ENCODE data around the gene WDR27.

WDR27 gene

DNA sequence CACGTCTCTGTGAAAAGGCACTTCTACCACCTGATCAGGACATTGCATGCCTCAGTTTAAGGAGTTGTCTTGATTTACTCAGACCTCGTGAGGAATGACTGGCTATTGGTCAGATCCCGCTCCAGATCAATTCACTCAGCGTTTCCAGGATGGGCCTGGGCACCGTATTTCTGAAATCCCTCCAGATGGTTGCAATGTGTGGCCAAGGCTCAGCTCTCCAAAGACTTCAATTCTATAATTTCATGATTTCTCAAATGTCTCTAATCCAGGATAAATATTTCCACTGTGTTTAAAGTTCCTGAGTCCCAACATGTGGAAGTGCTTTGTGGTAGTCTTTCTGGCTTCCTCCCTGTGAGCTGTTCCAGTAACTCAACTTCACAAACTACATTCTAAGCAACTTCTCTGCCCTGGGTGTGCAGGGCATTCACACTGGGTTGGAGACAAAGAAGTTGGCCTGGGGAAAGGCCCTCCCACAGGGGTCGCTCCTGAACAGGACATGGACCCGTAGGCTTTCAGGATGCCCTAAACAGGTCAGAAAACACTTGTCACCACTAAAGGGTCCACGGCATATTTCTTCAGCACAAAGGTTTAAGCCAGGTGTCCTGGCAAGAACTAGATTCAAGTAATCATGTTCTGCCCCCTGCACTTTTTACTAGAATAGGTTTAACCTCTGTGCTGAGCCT lies 212.1 kb downstream of the WDR27 start:
- Histone ChIP-seq H3K4me2 (ENCODE audit: low read depth, low read length, poor library complexity, severe bottlenecking) (no peak overlapping the region), H4K20me1 (ENCODE audit: low read depth, low read length) (no peaks in the 10 kb centered on the region), H3K9me2 (replicated peaks; ENCODE audit: insufficient read depth, low read length) (no peaks in the 10 kb centered on the region), H3K9me3 (ENCODE audit: insufficient read depth, low read length) (no peaks in the 10 kb centered on the region), H3K36me3 (ENCODE audit: low read length) (no peaks in the 10 kb centered on the region), H2AFZ (ENCODE audit: low read depth, low read length, severe bottlenecking) (no peak overlapping the region), H3K79me2 (ENCODE audit: insufficient read depth, low read length) (no peaks in the 10 kb centered on the region), H3K27me3 (ENCODE audit: low read length) (no peaks in the 10 kb centered on the region), H3K27ac (ENCODE audit: low read depth, low read length) (no peak overlapping the region), H3F3A (ENCODE audit: insufficient read depth) (no peaks in the 10 kb centered on the region), H3K4me3 (ENCODE audit: insufficient read depth, low read length, poor library complexity, severe bottlenecking) (no peak overlapping the region), H3K9ac (ENCODE audit: low read length) (no peak overlapping the region)
- TF ChIP-seq, protein P1, sequence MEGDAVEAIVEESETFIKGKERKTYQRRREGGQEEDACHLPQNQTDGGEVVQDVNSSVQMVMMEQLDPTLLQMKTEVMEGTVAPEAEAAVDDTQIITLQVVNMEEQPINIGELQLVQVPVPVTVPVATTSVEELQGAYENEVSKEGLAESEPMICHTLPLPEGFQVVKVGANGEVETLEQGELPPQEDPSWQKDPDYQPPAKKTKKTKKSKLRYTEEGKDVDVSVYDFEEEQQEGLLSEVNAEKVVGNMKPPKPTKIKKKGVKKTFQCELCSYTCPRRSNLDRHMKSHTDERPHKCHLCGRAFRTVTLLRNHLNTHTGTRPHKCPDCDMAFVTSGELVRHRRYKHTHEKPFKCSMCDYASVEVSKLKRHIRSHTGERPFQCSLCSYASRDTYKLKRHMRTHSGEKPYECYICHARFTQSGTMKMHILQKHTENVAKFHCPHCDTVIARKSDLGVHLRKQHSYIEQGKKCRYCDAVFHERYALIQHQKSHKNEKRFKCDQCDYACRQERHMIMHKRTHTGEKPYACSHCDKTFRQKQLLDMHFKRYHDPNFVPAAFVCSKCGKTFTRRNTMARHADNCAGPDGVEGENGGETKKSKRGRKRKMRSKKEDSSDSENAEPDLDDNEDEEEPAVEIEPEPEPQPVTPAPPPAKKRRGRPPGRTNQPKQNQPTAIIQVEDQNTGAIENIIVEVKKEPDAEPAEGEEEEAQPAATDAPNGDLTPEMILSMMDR (IDR thresholded peaks at IDR 0.05; ENCODE audit: insufficient read depth, low read length, poor library complexity, severe bottlenecking), result no peak

DNA sequence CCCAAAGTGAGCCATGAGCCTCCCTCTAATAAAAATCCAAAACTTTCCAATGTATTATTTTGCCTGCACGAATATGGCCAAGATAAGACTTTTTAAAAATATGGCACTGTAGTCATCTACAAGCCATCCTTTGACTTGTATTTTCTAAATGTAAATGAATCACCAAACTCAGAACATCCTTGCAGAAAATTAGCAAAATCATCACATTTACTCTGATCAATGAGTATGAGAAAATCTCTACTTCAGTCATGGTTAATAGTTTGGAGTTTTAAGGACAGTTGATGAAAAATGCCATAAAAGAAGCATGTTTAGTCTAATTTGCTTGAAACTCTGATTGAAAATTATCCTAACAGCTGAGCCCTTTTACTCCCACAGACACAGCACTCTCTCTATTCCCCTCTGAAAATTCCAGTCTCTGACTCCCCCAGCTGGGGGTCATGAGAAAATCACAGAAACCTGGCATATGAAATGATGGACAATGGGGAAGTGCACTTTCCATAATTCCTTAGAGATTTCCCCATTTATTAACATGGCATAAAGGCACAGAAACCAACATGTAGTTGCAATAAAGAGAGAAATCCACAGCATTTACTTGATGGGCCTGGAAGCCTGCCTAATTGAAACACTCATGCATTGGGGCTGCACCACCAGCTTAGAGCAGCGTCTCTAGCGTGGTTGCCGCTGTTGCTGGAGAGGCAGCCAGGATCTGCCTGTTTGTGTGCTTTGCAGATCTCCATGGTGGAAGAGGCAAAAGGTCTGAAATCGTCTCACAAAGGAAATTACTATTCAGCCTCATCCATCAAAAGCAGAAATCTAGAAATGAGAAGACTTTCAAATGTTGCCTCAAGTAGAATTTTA lies 214.0 kb downstream of the WDR27 start:
- Histone ChIP-seq H3K36me3 (ENCODE audit: low read length) (no peaks in the 10 kb centered on the region), H3K79me2 (ENCODE audit: insufficient read depth, low read length) (no peaks in the 10 kb centered on the region), H3K9ac (ENCODE audit: low read length) (no peak overlapping the region), H3K4me2 (ENCODE audit: low read depth, low read length, poor library complexity, severe bottlenecking) (no peak overlapping the region), H3K27me3 (ENCODE audit: low read length) (no peaks in the 10 kb centered on the region), H3K9me3 (ENCODE audit: insufficient read depth, low read length) (no peaks in the 10 kb centered on the region), H3K9me2 (replicated peaks; ENCODE audit: insufficient read depth, low read length) (no peaks in the 10 kb centered on the region), H3K4me3 (ENCODE audit: insufficient read depth, low read length, poor library complexity, severe bottlenecking) (no peak overlapping the region), H3K27ac (ENCODE audit: low read depth, low read length) (no peak overlapping the region), H2AFZ (ENCODE audit: low read depth, low read length, severe bottlenecking) (no peak overlapping the region), H4K20me1 (ENCODE audit: low read depth, low read length) (no peaks in the 10 kb centered on the region), H3F3A (ENCODE audit: insufficient read depth) (no peaks in the 10 kb centered on the region)
- TF ChIP-seq, protein P1 (IDR thresholded peaks at IDR 0.05; ENCODE audit: insufficient read depth, low read length, poor library complexity, severe bottlenecking), result no peak
- TF ChIP-seq EZH2phosphoT487 (conservative IDR thresholded peaks at IDR 0.05; ENCODE audit: low read length), result no peak

DNA sequence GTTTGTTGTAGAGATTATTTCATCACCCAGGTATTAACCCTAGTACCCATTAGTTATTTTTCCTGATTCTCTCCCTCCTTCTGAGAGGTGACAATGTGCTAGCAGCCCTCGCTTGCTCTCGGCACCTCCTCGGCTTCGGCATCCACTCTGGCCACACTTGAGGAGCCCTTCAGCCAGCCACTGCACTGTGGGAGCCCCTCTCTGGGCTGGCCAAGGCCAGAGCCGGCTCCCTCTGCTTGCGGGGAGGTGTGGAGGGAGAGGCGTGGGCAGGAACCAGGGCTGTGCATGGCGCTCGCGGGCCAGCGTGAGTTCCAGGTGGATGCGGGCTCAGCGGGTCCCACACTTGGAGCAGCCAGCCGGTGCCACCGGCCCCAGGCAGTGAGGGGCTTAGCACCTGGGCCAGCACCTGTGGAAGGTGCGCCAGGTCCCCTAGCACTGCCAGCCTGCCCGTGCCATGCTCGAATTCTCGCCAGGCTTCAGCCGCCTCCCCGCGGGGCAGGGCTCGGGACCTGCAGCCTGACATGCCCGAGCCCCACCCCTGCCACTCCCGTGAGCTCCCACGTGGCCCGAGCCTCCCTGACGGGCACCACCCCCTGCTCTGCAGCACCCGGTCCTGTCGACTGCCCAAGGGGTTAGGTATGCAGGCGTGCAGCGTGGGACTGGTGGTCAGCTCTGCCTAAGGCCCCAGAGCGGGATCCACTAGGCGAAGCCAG lies 221.9 kb downstream of the WDR27 start:
- Histone ChIP-seq H3K4me3 (ENCODE audit: insufficient read depth, low read length, poor library complexity, severe bottlenecking) (no peak overlapping the region), H3K9ac (ENCODE audit: low read length) (no peak overlapping the region), H4K20me1 (ENCODE audit: low read depth, low read length) (no peaks in the 10 kb centered on the region), H3K27ac (ENCODE audit: low read depth, low read length) (no peak overlapping the region), H3K27me3 (ENCODE audit: low read length) (no peaks in the 10 kb centered on the region), H3K4me2 (ENCODE audit: low read depth, low read length, poor library complexity, severe bottlenecking) (no peak overlapping the region), H3K9me2 (replicated peaks; ENCODE audit: insufficient read depth, low read length) (no peaks in the 10 kb centered on the region), H3K9me3 (ENCODE audit: insufficient read depth, low read length) (0 out of 2 replicates have a peak, but pooled peaks cover 8% of the 10 kb centered on the region), H3F3A (ENCODE audit: insufficient read depth) (no peaks in the 10 kb centered on the region), H3K79me2 (ENCODE audit: insufficient read depth, low read length) (no peaks in the 10 kb centered on the region), H2AFZ (ENCODE audit: low read depth, low read length, severe bottlenecking) (no peak overlapping the region), H3K36me3 (ENCODE audit: low read length) (peaks cover 3% of the 10 kb centered on the region; the same call in 1 of the 2 replicates)
- TF ChIP-seq, protein P1 (IDR thresholded peaks at IDR 0.05; ENCODE audit: insufficient read depth, low read length, poor library complexity, severe bottlenecking), result no peak
- TF ChIP-seq EZH2phosphoT487 (conservative IDR thresholded peaks at IDR 0.05; ENCODE audit: low read length), result no peak
